ENCODE measurements around the gene HOGA1.
"Not testable (repeated sequence)": the region's sequence is repeated elsewhere in the genome, so short reads cannot be mapped to it uniquely, and the experiment has no call there.

Gene HOGA1

GRCh38 chr10:97608991-97609561 lies 24.9 kb downstream of the HOGA1 start:
- no peak for DNase-seq (ENCODE audit: low read depth in 2 of 2)

GRCh38 chr10:97611473-97611872 lies 27.3 kb downstream of the HOGA1 start:
- DNase-seq (ENCODE audit: low read depth in 2 of 2): no peak

- DNase-seq (ENCODE audit: low read depth in 2 of 2): peak; percentile 11 to 14
These were observed 28.2 kb downstream of the HOGA1 start for GRCh38 chr10:97612386-97612785.

- DNase-seq (ENCODE audit: low read depth in 2 of 2): no peak
These were observed 34.1 kb downstream of the HOGA1 start for GRCh38 chr10:97618285-97618684.

GRCh38 chr10:97618733-97619132 lies 34.5 kb downstream of the HOGA1 start:
- no peak for DNase-seq (ENCODE audit: low read depth in 2 of 2)

DNA sequence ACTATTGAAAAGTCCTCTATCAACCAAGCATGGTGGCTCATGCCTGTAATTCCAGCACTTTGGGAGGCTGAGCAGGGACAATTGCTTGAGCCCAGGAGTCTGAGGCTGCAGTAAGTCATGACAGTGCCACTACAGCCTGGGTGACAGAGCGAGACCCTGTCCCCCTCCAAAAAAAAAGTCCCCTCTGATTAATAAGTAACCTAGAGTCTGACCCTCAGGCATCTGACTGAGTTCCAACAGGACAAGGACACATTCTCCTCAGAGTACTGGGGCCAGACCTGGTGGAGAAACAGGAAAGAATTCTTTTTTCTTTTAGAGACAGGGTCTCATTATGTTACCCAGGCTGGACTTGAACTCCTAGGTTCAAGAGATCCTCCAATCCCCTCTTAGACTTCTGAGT lies 39.1 kb downstream of the HOGA1 start:
- DNase-seq (ENCODE audit: low read depth in 2 of 2): no peak

GRCh38 chr10:97627731-97628130 lies 43.5 kb downstream of the HOGA1 start:
- no peak for DNase-seq (ENCODE audit: low read depth in 2 of 2)

DNA sequence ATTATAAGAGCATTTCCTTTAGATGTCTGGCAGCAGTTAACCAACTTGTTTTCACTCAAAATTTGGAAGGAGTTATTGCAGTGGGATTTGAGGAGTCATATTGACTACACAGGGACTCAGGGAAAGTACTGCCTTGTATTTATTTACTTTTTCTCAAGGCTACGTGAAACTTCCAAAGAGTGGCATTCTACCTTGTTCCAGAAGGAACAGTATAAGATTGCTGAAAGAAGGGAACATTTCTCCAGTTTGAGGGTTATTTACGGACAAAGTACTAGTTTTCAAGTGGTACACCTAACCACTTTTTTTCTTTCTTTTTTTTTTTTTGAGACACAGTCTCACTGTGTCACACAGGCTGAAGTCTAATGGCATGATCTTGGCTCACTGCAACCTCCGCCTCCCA lies 44.0 kb downstream of the HOGA1 start:
- DNase-seq (ENCODE audit: low read depth in 2 of 2): no peak

GRCh38 chr10:97629289-97629688 lies 45.1 kb downstream of the HOGA1 start:
- DNase-seq (ENCODE audit: low read depth in 2 of 2): no peak

DNA sequence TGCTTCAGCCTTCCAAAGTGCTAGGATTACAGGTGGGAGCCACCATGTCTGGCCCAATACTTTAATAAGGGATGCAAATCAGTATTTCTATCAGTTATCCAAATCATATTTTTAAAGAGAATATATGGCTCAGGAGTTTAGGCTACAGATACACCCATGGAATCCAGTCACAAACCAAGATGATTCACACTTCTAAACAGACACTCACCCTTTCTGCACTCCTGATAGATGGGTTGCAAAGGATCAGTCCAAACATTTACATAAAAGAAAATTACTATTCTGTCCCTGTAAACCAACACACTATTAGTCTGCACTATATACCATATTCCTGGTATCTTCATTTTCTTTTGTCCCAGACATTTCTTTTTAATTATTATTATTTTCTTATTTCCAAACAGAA lies 46.9 kb downstream of the HOGA1 start:
- DNase-seq (ENCODE audit: low read depth in 2 of 2): no peak

DNA sequence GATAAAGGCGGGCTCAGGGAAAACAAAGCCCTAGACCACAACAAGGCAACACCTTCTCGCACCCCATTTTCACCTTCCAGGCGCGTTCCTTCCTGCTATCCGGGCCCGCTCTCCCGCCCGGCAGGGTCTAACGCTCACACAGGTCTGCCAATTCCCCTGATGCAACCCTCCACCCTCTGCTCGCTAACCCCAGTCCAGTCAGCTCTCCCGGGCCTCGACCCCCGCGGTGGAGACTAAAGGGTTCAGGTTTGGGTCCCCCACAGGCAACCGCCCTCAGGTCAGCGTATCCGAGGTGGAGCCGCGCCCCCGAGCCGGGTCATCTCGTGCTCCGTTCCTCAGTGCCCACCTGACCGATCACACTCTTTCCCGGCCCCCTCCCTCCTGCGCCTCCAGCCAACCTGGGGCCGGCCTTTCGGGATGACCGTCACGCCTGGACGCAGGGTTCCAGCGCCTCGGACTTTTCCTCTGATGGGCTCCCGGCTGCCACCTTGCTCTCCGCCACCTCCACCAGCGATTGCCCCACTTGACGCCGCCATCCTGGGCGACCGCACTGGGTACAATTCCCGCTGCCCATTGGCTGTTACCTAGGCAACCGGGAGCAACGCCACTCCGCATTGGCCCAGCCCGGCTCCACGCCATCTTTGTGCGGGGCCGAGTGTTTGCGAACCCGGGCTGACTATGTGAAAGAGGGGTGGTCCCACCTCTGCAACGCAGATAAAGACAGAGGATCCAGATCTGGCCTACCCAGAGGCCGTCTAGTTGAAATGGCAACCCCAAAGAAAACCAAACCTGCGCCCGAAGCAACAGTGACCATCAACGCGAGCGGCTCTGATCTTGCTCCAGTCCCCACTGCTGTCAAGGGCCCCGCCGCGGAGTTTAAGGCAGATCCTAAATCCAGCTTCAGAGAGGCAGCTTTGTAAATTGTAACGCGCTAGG lies 49.0 kb downstream of the HOGA1 start, which contains the start of gene MORN4:
Gene MORN4, minus strand, starts transcription at position 552 of the 936 bp plus-strand sequence. CDS start 13,847 bp downstream, outside the sequence.
- DNase-seq (ENCODE audit: low read depth in 2 of 2): peak; percentile 83 to 86

DNA sequence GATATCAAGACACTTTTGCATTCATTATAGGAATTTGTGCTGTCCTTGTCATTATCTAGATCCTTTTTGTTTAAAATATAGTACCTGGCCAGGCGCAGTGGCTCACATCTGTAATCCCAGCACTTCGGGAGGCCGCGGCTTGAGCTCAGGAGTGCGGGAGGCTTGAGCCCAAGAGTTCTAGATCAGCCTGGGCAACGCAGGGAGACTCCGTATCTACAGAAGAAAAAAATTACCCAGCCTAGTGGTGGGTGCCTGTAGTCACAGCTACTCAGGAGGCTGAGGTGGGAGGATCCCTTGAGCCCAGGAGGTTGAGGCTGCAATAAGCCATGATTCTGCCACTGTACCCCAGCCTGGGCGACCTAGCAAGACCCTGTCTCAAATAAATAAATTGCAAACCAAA lies 49.7 kb downstream of the HOGA1 start:
- DNase-seq (ENCODE audit: low read depth in 2 of 2): no peak

GRCh38 chr10:97635577-97635976 lies 51.4 kb downstream of the HOGA1 start:
- no peak for DNase-seq (ENCODE audit: low read depth in 2 of 2)

- DNase-seq (ENCODE audit: low read depth in 2 of 2): not testable (repeated sequence)
These were observed 54.9 kb downstream of the HOGA1 start for GRCh38 chr10:97639090-97639489.

DNA sequence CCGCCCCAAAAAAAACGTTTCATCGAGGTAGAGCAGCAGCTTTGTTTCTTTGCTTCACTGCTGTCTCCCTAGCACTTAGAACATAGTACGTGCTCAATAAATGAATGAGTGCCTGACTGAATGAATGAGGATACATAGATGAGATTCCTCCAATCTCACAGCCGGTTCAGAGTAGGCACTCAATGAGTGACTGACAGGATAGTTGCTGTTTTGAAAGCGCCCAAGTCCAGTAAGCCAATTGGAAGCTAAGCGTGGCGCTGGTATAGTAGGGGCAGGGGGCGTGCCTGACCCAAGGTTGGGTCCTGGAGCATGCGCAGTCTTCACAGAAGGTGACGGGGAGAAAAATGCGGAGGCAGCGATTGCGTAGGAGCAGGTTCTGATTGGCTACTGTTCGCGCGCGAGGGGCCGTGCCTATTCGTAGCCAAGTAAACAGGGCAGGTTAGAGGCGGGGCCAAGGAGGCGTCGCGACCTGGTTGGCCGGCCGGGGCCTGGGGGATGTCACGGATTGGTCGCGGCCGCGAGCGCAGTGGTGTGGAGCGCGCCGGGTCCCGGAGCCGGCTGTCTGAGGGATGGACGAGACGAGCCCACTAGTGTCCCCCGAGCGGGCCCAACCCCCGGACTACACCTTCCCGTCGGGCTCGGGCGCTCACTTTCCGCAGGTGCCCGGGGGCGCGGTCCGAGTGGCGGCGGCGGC lies 56.1 kb downstream of the HOGA1 start, which contains the start of gene PI4K2A:
Gene PI4K2A, plus strand, starts transcription at position 498 of the 694 bp plus-strand sequence. Its CDS starts 72 bp downstream, at position 570.
- DNase-seq (ENCODE audit: low read depth in 2 of 2): peak; percentile 98

DNA sequence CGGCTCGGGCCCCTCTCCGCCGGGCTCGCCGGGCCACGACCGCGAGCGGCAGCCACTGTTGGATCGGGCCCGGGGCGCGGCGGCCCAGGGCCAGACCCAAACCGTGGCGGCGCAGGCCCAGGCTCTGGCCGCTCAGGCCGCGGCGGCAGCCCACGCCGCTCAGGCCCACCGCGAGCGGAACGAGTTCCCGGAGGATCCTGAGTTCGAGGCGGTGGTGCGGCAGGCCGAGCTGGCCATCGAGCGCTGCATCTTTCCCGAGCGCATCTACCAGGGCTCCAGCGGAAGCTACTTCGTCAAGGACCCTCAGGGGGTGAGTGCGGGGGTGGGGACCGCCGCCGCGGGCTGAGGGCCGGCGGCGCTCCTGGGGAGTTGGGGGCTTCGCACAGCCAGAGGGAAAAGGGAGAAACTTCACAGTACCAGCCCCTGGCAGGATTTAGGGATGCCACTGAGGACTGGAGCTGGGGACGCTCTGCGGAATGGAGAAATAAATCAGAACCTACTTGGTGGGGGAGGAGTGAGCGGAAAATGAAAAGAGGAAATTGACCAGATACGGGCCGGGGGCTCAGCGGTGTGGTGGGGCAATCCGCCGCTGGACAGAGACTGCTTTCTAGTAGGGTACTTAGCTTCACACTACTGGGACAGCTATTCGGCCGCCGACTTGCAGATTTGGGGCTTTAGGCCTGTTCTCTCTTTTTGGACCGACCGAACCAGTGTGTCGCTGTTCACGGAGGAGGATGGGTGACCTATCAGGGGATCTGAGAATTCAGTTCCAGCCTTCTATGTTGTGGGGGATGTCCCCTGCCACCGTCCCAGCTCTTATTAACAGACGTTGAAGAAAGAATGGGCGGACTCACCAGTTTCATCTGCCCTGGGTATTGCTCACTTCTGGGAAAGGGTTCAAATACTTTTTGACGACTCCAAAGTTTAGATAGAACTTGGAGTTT lies 57.0 kb downstream of the HOGA1 start:
- DNase-seq (ENCODE audit: low read depth in 2 of 2): no peak

- not testable (repeated sequence) for DNase-seq (ENCODE audit: low read depth in 2 of 2)
These were observed 58.4 kb downstream of the HOGA1 start for GRCh38 chr10:97642471-97643159.

DNA sequence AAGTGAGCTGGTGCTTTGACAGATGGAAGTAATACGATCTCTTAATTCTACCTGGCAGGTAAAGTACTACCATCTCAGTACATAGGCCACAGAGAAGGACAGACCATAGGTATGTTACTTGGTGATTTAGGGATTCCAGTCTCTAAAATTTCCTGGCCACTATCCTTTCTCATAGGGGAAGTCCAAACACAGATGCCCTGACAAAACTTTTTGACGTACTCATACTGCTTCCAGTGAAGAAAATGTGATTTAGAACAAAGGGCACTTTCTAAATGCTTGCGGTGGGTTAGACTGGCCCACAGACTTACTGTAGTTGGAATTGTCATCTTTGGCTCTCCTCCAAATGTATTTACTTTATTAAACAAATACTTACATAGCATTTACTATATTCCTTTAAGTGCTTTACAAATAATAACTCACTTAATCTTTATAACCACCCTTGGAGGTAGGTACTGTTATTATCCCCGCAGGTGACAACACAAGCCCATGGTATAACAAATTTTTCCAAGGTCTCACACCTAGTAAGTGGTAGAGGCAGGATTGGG lies 59.3 kb downstream of the HOGA1 start:
- no peak for DNase-seq (ENCODE audit: low read depth in 2 of 2)

DNA sequence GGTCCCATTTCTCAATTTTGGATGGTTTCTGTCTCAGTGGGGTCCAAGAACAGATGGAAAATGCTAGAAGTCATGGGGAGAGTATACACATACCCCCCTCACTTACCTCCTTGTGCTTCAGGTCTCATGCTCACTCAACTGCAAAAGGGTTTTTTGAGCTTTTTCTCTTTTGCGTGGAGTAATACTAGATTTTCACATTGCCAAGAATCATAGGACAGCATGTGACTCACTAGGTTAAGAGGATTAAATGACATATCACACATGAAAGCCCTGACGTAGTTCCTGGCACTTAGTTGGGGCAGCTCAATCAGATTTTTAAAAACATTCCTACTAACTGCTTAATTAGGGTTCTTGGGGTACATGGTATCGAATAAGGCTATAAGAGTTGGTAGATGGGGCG lies 60.7 kb downstream of the HOGA1 start:
- DNase-seq (ENCODE audit: low read depth in 2 of 2): no peak

GRCh38 chr10:97647556-97647955 lies 63.4 kb downstream of the HOGA1 start:
- peak in 1 of 2 experiments; percentile 13 for DNase-seq (ENCODE audit: low read depth in 2 of 2)
